Measurements from ENCODE around the gene COL4A6.

- TF ChIP-seq, protein P1, sequence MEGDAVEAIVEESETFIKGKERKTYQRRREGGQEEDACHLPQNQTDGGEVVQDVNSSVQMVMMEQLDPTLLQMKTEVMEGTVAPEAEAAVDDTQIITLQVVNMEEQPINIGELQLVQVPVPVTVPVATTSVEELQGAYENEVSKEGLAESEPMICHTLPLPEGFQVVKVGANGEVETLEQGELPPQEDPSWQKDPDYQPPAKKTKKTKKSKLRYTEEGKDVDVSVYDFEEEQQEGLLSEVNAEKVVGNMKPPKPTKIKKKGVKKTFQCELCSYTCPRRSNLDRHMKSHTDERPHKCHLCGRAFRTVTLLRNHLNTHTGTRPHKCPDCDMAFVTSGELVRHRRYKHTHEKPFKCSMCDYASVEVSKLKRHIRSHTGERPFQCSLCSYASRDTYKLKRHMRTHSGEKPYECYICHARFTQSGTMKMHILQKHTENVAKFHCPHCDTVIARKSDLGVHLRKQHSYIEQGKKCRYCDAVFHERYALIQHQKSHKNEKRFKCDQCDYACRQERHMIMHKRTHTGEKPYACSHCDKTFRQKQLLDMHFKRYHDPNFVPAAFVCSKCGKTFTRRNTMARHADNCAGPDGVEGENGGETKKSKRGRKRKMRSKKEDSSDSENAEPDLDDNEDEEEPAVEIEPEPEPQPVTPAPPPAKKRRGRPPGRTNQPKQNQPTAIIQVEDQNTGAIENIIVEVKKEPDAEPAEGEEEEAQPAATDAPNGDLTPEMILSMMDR (IDR thresholded peaks at IDR 0.05) = no peak
- no peak for TF ChIP-seq POLR2A (IDR thresholded peaks at IDR 0.05)
Observed at GRCh38 chrX:108159028-108159670, 279.1 kb downstream of the COL4A6 start.

All from thyroid gland (tissue), 4 donors.